ENCODE measurements around the gene SRRM4.

SRRM4 gene

DNA sequence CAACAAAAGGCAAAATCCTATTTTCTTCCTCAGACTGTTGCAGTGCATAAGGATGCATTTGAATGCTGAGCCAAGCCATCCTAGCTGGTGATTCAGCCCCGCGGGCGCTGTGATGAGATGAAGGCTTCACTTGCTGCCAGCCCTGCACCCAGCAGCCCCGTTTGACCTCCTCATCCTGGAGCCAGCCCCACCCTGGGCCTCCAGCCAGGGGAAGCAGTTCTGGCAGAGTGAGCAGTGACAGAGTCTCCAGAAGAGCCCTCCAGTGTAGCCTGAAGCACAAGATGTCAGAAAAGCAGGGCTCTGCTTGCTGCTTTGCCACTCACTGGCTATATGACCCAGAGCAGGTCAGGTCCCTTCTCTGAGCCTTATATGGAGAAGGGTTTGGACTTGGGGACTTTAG lies 101.2 kb downstream of the SRRM4 start:
- no peaks in the 10 kb centered on the region for H3K9me3 ChIP-seq (ENCODE audit: low read length)
- no peak overlapping the region for H3K27ac ChIP-seq (ENCODE audit: low read depth, low read length, poor library complexity, severe bottlenecking)
- H4K20me1 ChIP-seq (ENCODE audit: insufficient read depth, low read length) = no peaks in the 10 kb centered on the region
- no peak overlapping the region for H3K9ac ChIP-seq (ENCODE audit: low read length)
- no peaks in the 10 kb centered on the region for H3K9me2 ChIP-seq (ENCODE audit: low read depth, low read length)
- no peaks in the 10 kb centered on the region for H3K79me2 ChIP-seq (ENCODE audit: insufficient read depth, low read length)
- no peak overlapping the region for H2AFZ ChIP-seq (ENCODE audit: low read length)
- no peak for TF ChIP-seq EZH2 (IDR thresholded peaks at IDR 0.05; ENCODE audit: borderline replicate concordance, low read length)
- TF ChIP-seq, protein P1, sequence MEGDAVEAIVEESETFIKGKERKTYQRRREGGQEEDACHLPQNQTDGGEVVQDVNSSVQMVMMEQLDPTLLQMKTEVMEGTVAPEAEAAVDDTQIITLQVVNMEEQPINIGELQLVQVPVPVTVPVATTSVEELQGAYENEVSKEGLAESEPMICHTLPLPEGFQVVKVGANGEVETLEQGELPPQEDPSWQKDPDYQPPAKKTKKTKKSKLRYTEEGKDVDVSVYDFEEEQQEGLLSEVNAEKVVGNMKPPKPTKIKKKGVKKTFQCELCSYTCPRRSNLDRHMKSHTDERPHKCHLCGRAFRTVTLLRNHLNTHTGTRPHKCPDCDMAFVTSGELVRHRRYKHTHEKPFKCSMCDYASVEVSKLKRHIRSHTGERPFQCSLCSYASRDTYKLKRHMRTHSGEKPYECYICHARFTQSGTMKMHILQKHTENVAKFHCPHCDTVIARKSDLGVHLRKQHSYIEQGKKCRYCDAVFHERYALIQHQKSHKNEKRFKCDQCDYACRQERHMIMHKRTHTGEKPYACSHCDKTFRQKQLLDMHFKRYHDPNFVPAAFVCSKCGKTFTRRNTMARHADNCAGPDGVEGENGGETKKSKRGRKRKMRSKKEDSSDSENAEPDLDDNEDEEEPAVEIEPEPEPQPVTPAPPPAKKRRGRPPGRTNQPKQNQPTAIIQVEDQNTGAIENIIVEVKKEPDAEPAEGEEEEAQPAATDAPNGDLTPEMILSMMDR (IDR thresholded peaks at IDR 0.05; ENCODE audit: low read length) = no peak
- no peaks in the 10 kb centered on the region for H3K27me3 ChIP-seq (ENCODE audit: insufficient read depth, low read length)
- no peak overlapping the region for H3K4me2 ChIP-seq (ENCODE audit: low read length)
- H3F3A ChIP-seq (ENCODE audit: insufficient read depth, low read length) = no peaks in the 10 kb centered on the region
- H3K4me1 ChIP-seq (ENCODE audit: insufficient read depth, low read length, severe bottlenecking) = no peaks in the 10 kb centered on the region
- no peaks in the 10 kb centered on the region for H3K36me3 ChIP-seq (ENCODE audit: insufficient read depth, low read length)
- H3K4me3 ChIP-seq (ENCODE audit: low read depth, low read length, poor library complexity, severe bottlenecking) = no peak overlapping the region

DNA sequence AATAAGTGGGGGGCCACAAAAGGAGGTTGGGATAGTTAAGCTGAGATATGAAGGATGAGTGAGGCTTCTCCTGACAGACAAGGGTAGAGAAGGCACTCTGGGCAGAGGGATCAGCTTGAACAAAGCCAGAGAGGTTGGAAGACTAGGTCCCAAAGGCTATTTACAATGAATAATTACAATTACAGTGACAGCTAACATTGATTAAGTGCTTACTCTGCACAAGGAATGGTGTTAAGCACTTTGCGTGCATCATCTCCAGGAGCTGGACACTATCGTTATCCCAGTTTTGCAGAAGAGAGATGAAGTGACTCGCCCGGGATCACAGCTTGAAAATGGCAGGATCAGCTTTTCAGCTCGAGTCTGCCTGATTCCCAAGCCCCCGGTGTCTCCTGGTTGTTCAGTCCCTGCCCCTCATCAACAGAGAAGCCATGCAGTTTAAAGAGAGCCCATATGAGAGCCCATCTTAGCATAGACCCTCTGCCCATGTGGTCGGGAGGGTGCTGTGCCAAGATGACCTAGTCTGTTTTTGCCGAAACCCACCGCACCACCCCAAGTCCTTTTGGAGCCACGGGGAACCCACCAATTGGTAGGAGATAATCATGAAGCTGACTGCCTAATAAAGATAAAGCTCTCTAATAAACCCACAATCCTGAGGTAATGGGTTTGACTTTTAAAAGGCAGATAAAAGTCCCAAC lies 107.5 kb downstream of the SRRM4 start:
- Histone ChIP-seq H3K27me3 (ENCODE audit: insufficient read depth, low read length) (no peaks in the 10 kb centered on the region), H3F3A (ENCODE audit: insufficient read depth, low read length) (no peaks in the 10 kb centered on the region), H3K4me2 (ENCODE audit: low read length) (no peak overlapping the region), H3K4me1 (ENCODE audit: insufficient read depth, low read length, severe bottlenecking) (no peaks in the 10 kb centered on the region), H3K4me3 (ENCODE audit: low read depth, low read length, poor library complexity, severe bottlenecking) (no peak overlapping the region), H3K9ac (ENCODE audit: low read length) (no peak overlapping the region), H3K9me2 (ENCODE audit: low read depth, low read length) (no peaks in the 10 kb centered on the region), H3K9me3 (ENCODE audit: low read length) (no peaks in the 10 kb centered on the region), H3K27ac (ENCODE audit: low read depth, low read length, poor library complexity, severe bottlenecking) (no peak overlapping the region), H3K36me3 (ENCODE audit: insufficient read depth, low read length) (no peaks in the 10 kb centered on the region), H2AFZ (ENCODE audit: low read length) (no peak overlapping the region), H4K20me1 (ENCODE audit: insufficient read depth, low read length) (no peaks in the 10 kb centered on the region), H3K79me2 (ENCODE audit: insufficient read depth, low read length) (no peaks in the 10 kb centered on the region)
- TF ChIP-seq, protein P1 (IDR thresholded peaks at IDR 0.05; ENCODE audit: low read length) = no peak
- no peak for TF ChIP-seq EZH2 (IDR thresholded peaks at IDR 0.05; ENCODE audit: borderline replicate concordance, low read length)

DNA sequence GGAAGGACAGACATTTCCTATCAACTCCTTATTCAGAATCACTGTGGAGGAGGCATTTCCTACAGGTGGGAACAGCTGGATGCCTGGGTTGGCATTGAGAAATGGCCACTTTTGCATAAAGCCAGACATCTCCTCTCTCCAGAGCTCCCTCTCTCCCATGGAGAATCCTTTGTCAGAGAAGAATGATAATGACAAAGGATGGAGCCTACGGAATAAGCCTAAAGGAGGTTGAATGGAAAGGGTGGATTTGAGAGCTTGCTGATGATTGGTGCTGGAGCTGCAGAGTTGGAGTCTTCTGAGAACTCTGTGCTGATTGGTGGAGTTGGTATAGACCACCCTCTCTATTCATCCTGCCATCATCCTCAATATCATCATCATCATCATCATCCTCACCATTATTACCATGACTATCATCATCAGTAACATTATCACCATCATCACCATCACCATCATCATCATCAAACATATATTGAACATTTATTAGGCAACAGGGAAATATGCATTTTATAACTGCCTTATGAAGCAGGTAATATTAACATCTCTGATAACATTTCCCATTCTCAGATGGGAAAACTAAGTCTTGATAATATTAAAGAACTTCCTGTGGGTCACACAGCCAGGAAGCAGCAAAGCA lies 108.2 kb downstream of the SRRM4 start:
- Histone ChIP-seq H3K9me2 (ENCODE audit: low read depth, low read length) (no peaks in the 10 kb centered on the region), H3K4me2 (ENCODE audit: low read length) (no peak overlapping the region), H3K27ac (ENCODE audit: low read depth, low read length, poor library complexity, severe bottlenecking) (no peak overlapping the region), H3K36me3 (ENCODE audit: insufficient read depth, low read length) (no peaks in the 10 kb centered on the region), H3K27me3 (ENCODE audit: insufficient read depth, low read length) (no peaks in the 10 kb centered on the region), H4K20me1 (ENCODE audit: insufficient read depth, low read length) (no peaks in the 10 kb centered on the region), H2AFZ (ENCODE audit: low read length) (no peak overlapping the region), H3K9ac (ENCODE audit: low read length) (no peak overlapping the region), H3K79me2 (ENCODE audit: insufficient read depth, low read length) (no peaks in the 10 kb centered on the region), H3K9me3 (ENCODE audit: low read length) (no peaks in the 10 kb centered on the region), H3K4me1 (ENCODE audit: insufficient read depth, low read length, severe bottlenecking) (no peaks in the 10 kb centered on the region), H3F3A (ENCODE audit: insufficient read depth, low read length) (no peaks in the 10 kb centered on the region), H3K4me3 (ENCODE audit: low read depth, low read length, poor library complexity, severe bottlenecking) (no peak overlapping the region)
- TF ChIP-seq EZH2 (IDR thresholded peaks at IDR 0.05; ENCODE audit: borderline replicate concordance, low read length) = no peak
- TF ChIP-seq, protein P1 (IDR thresholded peaks at IDR 0.05; ENCODE audit: low read length) = no peak

Data from OCI-LY1 (cell line).